Right lobe of liver (tissue), 6 donors: Measurements from ENCODE around the gene GSDME. TPM values are rescaled to one million over a fixed set of nuclear protein-coding genes. Genes with fewer than 3 reads are reported as not detected.
A peak's percentile ranks its signal among the peaks of the same experiment; 100 is the strongest.

Experiments
- ATAC-seq, 4 donors: fragments of 200-7000 bp; cut with Tn5 transposase; one replicate each; pipeline ENCODE4 v1.9.1; 2020; ENCODE audit warnings: mild to moderate bottlenecking in 4 of 4, moderate library complexity in 4 of 4
- DNase-seq, 3 donors: peaks; one replicate each; pipeline ENCODE4 v3.0.0-alpha.2; 2020
- H3K27ac ChIP-seq, 3 donors: fragments of 200-600 bp; one replicate each; pipeline ENCODE4 v1.8.0; 2022
- H3K27me3 ChIP-seq, 2 donors: fragments of 200-600 bp; one replicate each; pipeline ENCODE4 v1.8.0; 2022
- H3K36me3 ChIP-seq, 4 donors: fragments of 200-600 bp; sonication (generic) in 1 of 4; one replicate each; pipeline versions ENCODE4 v1.5.1 to v1.8.0; 2017 to 2022; ENCODE audit warnings: control low read depth in 1 of 4
- H3K4me1 ChIP-seq, 4 donors: fragments of 200-600 bp; sonication (generic) in 1 of 4; one replicate each; pipeline versions ENCODE4 v1.5.1 to v1.8.0; 2017 to 2022; ENCODE audit warnings: control low read depth in 1 of 4
- H3K4me3 ChIP-seq, 3 donors: fragments of 200-600 bp; one replicate each; pipeline ENCODE4 v1.8.0; 2022
- H3K9me3 ChIP-seq, 4 donors: fragments of 200-600 bp; sonication (generic) in 1 of 4; one replicate each; pipeline versions ENCODE4 v1.5.1 to v1.8.0; 2017 to 2022; ENCODE audit warnings: control low read depth in 1 of 4
- POLR2A ChIP-seq: fragments of 450-650 bp; IDR thresholded peaks from one replicate; pipeline ENCODE4 v1.6.1; 2017; ENCODE audit warnings: antibody characterized with exemption, mild to moderate bottlenecking
- WGBS: methylation state at CpG from one replicate; pipeline ENCODE4 v1.1.6; 2018; ENCODE audit warnings: low coverage, low lambda C conversion rate; ENCODE audit not compliant: insufficient coverage; ENCODE audit errors: missing lambda C conversion rate; 5-methylcytosine and 5-hydroxymethylcytosine counted together
- intact Hi-C, 2 donors: fragments of 100-400 bp; cut with DNase I; formaldehyde crosslinking; loops; one replicate each; pipeline versions ENCODE4 v1.11.2 to v1.14.1; 2022
- total RNA-seq, 6 experiments: library from RNA; depleted of rRNA in 2 of 6; stranded (reverse); fragments of >200 nt in 2 of 6; fragmentation: NEBNext Ultra II Directional in 3 of 6; extraction: Animal tissue kit (Norgen Biotek cat#: 25700) in 3 of 6; gene quantifications; one replicate each; pipeline versions ENCODE4 v1.1.0 to v1.2.4, GENCODE V29; 2016 to 2023
- TF ChIP-seq, protein P1 (sequence below), 4 donors: fragments of 200-600 bp in 3 of 4; fragments of 450-650 bp in 1 of 4; IDR thresholded peaks; one replicate each; pipeline versions ENCODE4 v1.5.1 to v1.8.0; 2016 to 2022; ENCODE audit warnings: antibody characterized with exemption in 4 of 4, mild to moderate bottlenecking in 2 of 4
- donor health status: DM: no; HTN: yes; CAD: no.
- donor health status: DM: no; HTN: no; CAD: no.
- donor health status: DM: no; HTN: no; CAD: no.
- donor health status: DM: no; HTN: yes; CAD: no.
- donor health status: DM: no; HTN: yes; CAD: no.

GSDME gene
- total RNA-seq, 6 experiments from 2014 or later, result 3.1 to 10.2 (median 5.8) TPM

DNA sequence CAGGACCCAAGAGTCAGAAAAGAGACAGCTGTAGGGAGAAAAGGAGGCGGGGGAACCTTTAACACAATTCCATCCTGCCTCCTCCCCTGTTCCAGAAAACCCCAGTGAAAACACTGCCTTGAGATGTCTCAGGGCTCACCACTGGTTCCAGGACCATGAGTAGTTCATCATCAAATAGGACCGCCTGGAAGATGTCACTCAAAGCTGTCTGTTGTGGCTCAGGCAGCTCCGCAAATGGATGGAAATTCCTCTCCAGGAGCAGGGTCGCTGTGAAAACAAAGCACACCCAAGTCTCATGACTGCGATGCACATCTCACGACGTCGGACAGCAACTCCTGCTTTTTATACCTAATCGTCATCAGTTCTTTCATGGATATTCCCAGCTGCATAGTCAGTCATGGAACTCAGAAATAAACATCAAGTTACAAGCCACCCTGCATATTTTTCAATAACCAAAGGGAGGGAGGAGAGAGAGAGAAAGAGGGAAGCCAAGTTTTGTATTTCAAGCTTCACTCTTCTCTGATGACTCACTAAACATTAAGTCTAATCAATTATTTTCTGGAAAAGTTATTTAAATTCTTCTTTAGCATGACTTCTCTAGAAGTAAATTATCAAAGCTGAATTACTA is 49.2 kb downstream of the GSDME start:
- DNase-seq (no peak), ATAC-seq (no peak)
- Histone ChIP-seq H3K36me3 (no peaks in the 10 kb centered on the region), H3K4me3 (no peak overlapping the region), H3K27me3 (no peaks in the 10 kb centered on the region), H3K4me1 (no peaks in the 10 kb centered on the region), H3K27ac (no peak overlapping the region), H3K9me3 (no peaks in the 10 kb centered on the region)
- WGBS, result 65% methylated on average over 5 of the region's 9 CpGs
- no peak for TF ChIP-seq POLR2A
- TF ChIP-seq, protein P1, sequence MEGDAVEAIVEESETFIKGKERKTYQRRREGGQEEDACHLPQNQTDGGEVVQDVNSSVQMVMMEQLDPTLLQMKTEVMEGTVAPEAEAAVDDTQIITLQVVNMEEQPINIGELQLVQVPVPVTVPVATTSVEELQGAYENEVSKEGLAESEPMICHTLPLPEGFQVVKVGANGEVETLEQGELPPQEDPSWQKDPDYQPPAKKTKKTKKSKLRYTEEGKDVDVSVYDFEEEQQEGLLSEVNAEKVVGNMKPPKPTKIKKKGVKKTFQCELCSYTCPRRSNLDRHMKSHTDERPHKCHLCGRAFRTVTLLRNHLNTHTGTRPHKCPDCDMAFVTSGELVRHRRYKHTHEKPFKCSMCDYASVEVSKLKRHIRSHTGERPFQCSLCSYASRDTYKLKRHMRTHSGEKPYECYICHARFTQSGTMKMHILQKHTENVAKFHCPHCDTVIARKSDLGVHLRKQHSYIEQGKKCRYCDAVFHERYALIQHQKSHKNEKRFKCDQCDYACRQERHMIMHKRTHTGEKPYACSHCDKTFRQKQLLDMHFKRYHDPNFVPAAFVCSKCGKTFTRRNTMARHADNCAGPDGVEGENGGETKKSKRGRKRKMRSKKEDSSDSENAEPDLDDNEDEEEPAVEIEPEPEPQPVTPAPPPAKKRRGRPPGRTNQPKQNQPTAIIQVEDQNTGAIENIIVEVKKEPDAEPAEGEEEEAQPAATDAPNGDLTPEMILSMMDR (IDR thresholded peaks at IDR 0.05), result no peak
- intact Hi-C loops, result no loop called here

DNA sequence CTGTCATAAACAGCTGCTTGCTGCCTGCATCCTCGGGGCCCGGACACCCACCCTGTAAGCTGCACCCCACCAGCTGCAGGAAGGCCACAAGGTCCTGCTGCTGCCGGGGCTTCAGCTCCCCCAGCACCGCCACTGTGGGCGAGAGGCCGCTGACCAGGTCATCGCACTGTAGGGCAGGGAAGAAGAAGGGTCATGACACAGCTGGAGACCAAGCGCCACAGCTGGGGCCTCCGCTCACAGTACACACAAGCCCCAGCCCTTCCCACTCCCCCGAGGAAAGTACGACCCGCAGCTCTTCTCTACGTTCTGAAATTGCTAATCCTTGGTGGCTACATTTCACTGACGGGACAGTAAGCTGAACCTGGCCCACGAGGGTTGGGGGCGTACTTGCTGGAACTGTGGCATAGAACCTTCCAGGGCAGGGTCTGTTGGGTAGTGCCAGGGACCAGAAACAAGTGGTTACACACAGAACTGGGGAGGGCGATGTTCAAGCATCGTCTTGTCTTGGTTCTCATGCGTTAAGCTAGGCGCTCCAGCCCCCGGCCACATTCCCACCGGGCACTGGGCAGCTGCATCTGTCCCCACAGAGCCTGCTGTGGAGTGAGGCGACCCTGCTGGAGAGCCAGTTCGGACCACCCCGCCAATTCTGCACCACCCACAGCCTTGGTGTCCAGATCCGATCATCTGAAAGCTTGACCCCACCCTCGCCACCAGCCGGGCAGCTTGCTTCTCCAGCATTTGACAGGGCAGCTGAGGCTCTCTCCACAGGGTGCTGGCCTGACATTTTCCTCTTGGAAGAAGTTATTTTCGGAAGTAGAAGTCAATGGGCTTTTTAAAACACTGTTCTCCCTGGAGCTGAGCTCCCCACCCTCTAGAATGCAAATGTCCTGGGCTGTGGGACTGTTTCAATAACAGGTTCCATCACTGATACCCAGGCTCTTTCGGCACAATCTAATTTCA is 50.8 kb downstream of the GSDME start:
- Histone ChIP-seq H3K4me3 (no peak overlapping the region), H3K27ac (no peak overlapping the region), H3K4me1 (no peaks in the 10 kb centered on the region), H3K9me3 (no peaks in the 10 kb centered on the region), H3K27me3 (no peaks in the 10 kb centered on the region), H3K36me3 (no peaks in the 10 kb centered on the region)
- intact Hi-C loops, result no loop called here
- WGBS, result 76% methylated on average over 7 of the region's 30 CpGs
- TF ChIP-seq POLR2A, result no peak
- TF ChIP-seq, protein P1 (IDR thresholded peaks at IDR 0.05), result no peak
- DNase-seq (no peak), ATAC-seq (peak in 2 of 4 donors; percentile 30 to 43)

DNA sequence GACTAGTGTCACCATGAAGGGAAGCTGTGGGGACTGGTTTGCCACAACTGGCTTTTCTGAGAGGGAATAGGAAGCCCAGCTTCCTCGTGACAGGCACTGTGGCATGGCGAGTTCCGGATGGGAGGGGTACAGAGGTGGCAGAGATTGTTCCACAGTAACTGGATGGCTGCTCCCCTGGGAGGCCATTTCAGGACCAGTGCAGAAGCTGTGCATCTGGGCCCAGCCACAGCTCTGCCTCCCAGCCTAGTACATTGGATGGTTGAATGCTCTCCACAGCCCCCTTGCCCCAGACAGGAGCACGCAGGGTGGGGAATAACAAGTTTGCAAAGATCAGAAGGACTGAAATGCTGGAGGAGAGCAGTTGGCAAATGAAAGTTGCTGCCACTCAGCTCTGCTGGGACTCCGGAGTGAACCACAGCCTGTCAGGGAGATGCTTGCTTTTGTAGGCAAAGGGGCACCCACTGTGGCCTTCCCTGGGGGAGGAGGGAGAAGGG is 51.8 kb downstream of the GSDME start:
- Histone ChIP-seq H3K4me1 (no peaks in the 10 kb centered on the region), H3K27ac (no peak overlapping the region), H3K27me3 (no peaks in the 10 kb centered on the region), H3K4me3 (no peak overlapping the region), H3K9me3 (no peaks in the 10 kb centered on the region), H3K36me3 (no peaks in the 10 kb centered on the region)
- intact Hi-C loops, result no loop called here
- DNase-seq (no peak), ATAC-seq (peak in 3 of 4 donors; percentile 14 to 37 (median 16))
- 86% methylated on average over 1 of the region's 5 CpGs for WGBS
- TF ChIP-seq POLR2A, result no peak
- TF ChIP-seq, protein P1 (IDR thresholded peaks at IDR 0.05), result no peak

DNA sequence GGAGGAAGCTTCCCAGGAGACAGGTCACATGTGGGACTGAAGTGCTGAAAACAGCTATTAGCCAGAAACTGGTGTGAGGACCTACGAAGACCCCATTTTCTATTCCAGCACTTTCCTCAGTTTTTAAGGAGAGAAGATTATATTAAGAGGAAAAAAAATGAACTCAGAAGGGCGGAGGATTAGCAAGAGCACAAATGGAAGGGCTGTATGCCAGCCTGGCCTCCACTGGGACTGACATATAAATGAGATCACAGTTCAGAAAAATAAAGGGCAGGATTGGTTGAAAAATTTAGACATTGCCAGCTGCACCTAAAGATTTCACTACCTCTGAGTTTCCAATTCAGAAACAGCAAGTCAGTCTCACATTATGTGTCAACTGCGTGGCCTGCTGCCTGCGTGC is 53.0 kb downstream of the GSDME start:
- no peak for TF ChIP-seq POLR2A
- TF ChIP-seq, protein P1 (IDR thresholded peaks at IDR 0.05), result no peak
- intact Hi-C loops, result no loop called here
- DNase-seq, result no peak
- Histone ChIP-seq H3K4me1 (no peaks in the 10 kb centered on the region), H3K36me3 (no peaks in the 10 kb centered on the region), H3K4me3 (no peak overlapping the region), H3K27ac (no peak overlapping the region), H3K9me3 (no peaks in the 10 kb centered on the region), H3K27me3 (no peaks in the 10 kb centered on the region)
- WGBS, result 63% methylated on average over 4 of the region's 4 CpGs
- no peak for ATAC-seq
